K562 (cell line): ENCODE data around the gene CDC20B. TPM values are rescaled to one million over a fixed set of nuclear protein-coding genes. Genes with fewer than 3 reads are reported as not detected.
"Not testable (repeated sequence)": the region's sequence is repeated elsewhere in the genome, so short reads cannot be mapped to it uniquely, and the experiment has no call there.

Source experiments
- ATAC-seq: fragments of 200-7000 bp; cut with Tn5 transposase; 3 replicates; pipeline ENCODE4 v1.9.1; 2020; ENCODE audit warnings: moderate library complexity
- BruUV-seq: library from RNA; stranded (reverse); fragments of 400-500 nt; replicated peaks from 2 replicates; lab custom pipeline; 2021; lab: Mats Ljungman, UMichigan
- CTCF ChIA-PET: fragments of 300-600 bp; formaldehyde crosslinking; extraction: SDS; loops from one replicate; lab custom pipeline; 2021; ENCODE audit warnings: low intra/inter-chr PET ratio; lab: Yijun Ruan, JAX
- POLR2A ChIA-PET: fragments of 300-600, 350-650 bp; sonication (Branson Sonifier 250); formaldehyde crosslinking; extraction: SDS; loops from one replicate; lab custom pipeline; 2021; ENCODE audit warnings: antibody characterized with exemption, inconsistent platforms; lab: Yijun Ruan, JAX
- DNase-seq, 4 experiments: peaks; one replicate each; pipeline versions ENCODE4 v3.0.0 to v3.0.0-alpha.2; 2011 to 2018; ENCODE audit warnings: low spot score in 3 of 4, mixed read lengths in 3 of 4; ENCODE audit errors: extremely low read depth in 1 of 4
- FAIRE-seq: peaks from 2 replicates; lab custom pipeline; 2011; peaks lifted over from hg19 to GRCh38; lab: Jason Lieb, UNC
- H2AFZ ChIP-seq: 2 replicates; pipeline ENCODE4 v1.6.0; 2011; ENCODE audit warnings: low read depth, low read length, control low read depth, inconsistent platforms
- H3K27ac ChIP-seq: fragments of 200-600 bp; 3 replicates; pipeline ENCODE4 v1.8.0; 2011; ENCODE audit warnings: low read depth, mild to moderate bottlenecking, control low read depth, inconsistent platforms, low read length, moderate library complexity, mixed read lengths; ENCODE audit errors: extremely low read depth
- H3K27me3 ChIP-seq, 2 experiments: fragments of 300-600 bp in 1 of 2; 2 replicates in 1 of 2; 3 replicates in 1 of 2; pipeline versions ENCODE4 v1.6.0 to v1.8.0; 2011; ENCODE audit warnings: inconsistent platforms in 2 of 2, low read length in 2 of 2, mild to moderate bottlenecking in 1 of 2, mixed read lengths in 1 of 2, moderate library complexity in 1 of 2; ENCODE audit not compliant: control insufficient read depth in 2 of 2, insufficient read depth in 2 of 2
- H3K36me3 ChIP-seq: fragments of 300-600 bp; 3 replicates; pipeline ENCODE4 v1.8.0; 2011; ENCODE audit warnings: mild to moderate bottlenecking, low read length, inconsistent platforms; ENCODE audit not compliant: control insufficient read depth, insufficient read depth
- H3K4me1 ChIP-seq, 2 experiments: fragments of 200-600 bp in 1 of 2; replicated peaks in 1 of 2; 2 replicates in 1 of 2; 3 replicates in 1 of 2; pipeline versions ENCODE4 v1.5.1 to v1.8.0; 2011; ENCODE audit warnings: inconsistent platforms in 2 of 2, low read length in 2 of 2, mild to moderate bottlenecking in 1 of 2, mixed read lengths in 1 of 2, moderate library complexity in 1 of 2; ENCODE audit not compliant: control insufficient read depth in 2 of 2, insufficient read depth in 2 of 2
- H3K4me2 ChIP-seq: 2 replicates; pipeline ENCODE4 v1.6.1; 2011; ENCODE audit warnings: low read length, control low read depth, inconsistent platforms, mixed read lengths; ENCODE audit not compliant: insufficient read depth
- H3K4me3 ChIP-seq: fragments of 200-600 bp; sonication (generic), shearing (Covaris generic); 2 replicates; pipeline ENCODE4 v1.5.1; 2016; ENCODE audit warnings: control low read depth, inconsistent platforms
- H3K79me2 ChIP-seq: fragments of 200-600 bp; 3 replicates; pipeline ENCODE4 v1.8.0; 2011; ENCODE audit warnings: low read length, inconsistent platforms; ENCODE audit not compliant: control insufficient read depth, insufficient read depth
- H3K9ac ChIP-seq, 2 experiments: 2 replicates each; pipeline versions ENCODE4 v1.6.0 to v1.6.1; 2011; ENCODE audit warnings: low read depth in 2 of 2, low read length in 2 of 2, control low read depth in 1 of 2, inconsistent platforms in 1 of 2, mild to moderate bottlenecking in 1 of 2, mixed read lengths in 1 of 2; ENCODE audit not compliant: insufficient read depth in 1 of 2
- H3K9me1 ChIP-seq: one replicate; pipeline ENCODE4 v1.6.0; 2011; ENCODE audit warnings: inconsistent platforms, mild to moderate bottlenecking, low read length, moderate library complexity; ENCODE audit not compliant: control insufficient read depth, insufficient read depth
- H3K9me3 ChIP-seq: replicated peaks from 2 replicates; pipeline ENCODE4 v1.5.1; 2011; ENCODE audit warnings: low read depth, low read length, inconsistent platforms; ENCODE audit not compliant: control insufficient read depth, insufficient read depth
- H4K20me1 ChIP-seq: replicated peaks from 2 replicates; pipeline ENCODE4 v1.6.1; 2011; ENCODE audit warnings: low read length, inconsistent platforms, mixed read lengths; ENCODE audit not compliant: control insufficient read depth, insufficient read depth
- ELF4 ChIP-seq: fragments of 450-650 bp; formaldehyde crosslinking; IDR thresholded peaks from 2 replicates; pipeline ENCODE4 v1.4.0; 2022; ENCODE audit warnings: missing genetic modification characterization
- EZH2 ChIP-seq: IDR thresholded peaks from 2 replicates; pipeline ENCODE4 v1.6.1; 2012; ENCODE audit warnings: low read depth, mild to moderate bottlenecking, inconsistent platforms, low read length, borderline replicate concordance
- FOXJ2 ChIP-seq: fragments of 200-800 bp; sonication (Bioruptor generic); IDR thresholded peaks from 2 replicates; pipeline ENCODE4 v1.6.1; 2016; ENCODE audit warnings: missing genetic modification characterization, missing compliant biosample characterization
- FOXP1 ChIP-seq: sonication (generic); formaldehyde crosslinking; IDR thresholded peaks from 2 replicates; pipeline ENCODE4 v1.8.0; 2022; ENCODE audit warnings: mild to moderate bottlenecking, missing genetic modification reagents
- KLF16 ChIP-seq: IDR thresholded peaks from 2 replicates; pipeline ENCODE4 v1.6.1; 2016; ENCODE audit warnings: antibody characterized with exemption
- MTA2 ChIP-seq: fragments of 450-650 bp; IDR thresholded peaks from 2 replicates; pipeline ENCODE4 v1.6.1; 2016; ENCODE audit warnings: low read depth
- NCOA2 ChIP-seq, 2 experiments: fragments of 450-650 bp; IDR thresholded peaks; 2 replicates each; pipeline ENCODE4 v1.6.1; 2018; ENCODE audit warnings: mild to moderate bottlenecking in 2 of 2, moderate library complexity in 1 of 2; ENCODE audit not compliant: partially characterized antibody in 2 of 2
- PHB ChIP-seq: fragments of 250-450 bp; sonication (Bioruptor Pico); IDR thresholded peaks from 2 replicates; pipeline ENCODE4 v1.5.0; 2021
- RBM14 ChIP-seq: fragments of 200-400 bp; formaldehyde crosslinking; IDR thresholded peaks from 2 replicates; pipeline ENCODE4 v1.6.1; 2018; ENCODE audit warnings: low read depth, mild to moderate bottlenecking, low read length, moderate library complexity, borderline replicate concordance; ENCODE audit not compliant: insufficient read depth
- SLC30A9 ChIP-seq: fragments of 250-450 bp; sonication (Bioruptor Pico); IDR thresholded peaks from 2 replicates; pipeline ENCODE4 v1.8.0; 2022; ENCODE audit warnings: mild to moderate bottlenecking, moderate library complexity
- ZBTB5 ChIP-seq: fragments of 450-650 bp; IDR thresholded peaks from 2 replicates; pipeline ENCODE4 v1.6.1; 2017; ENCODE audit warnings: antibody characterized with exemption
- ZNF165 ChIP-seq: fragments of 250-450 bp; sonication (Bioruptor Pico); IDR thresholded peaks from 2 replicates; pipeline ENCODE4 v1.4.0; 2020; ENCODE audit warnings: borderline replicate concordance
- WGBS: fragments of 100-300 bp; shearing (Covaris generic); methylation state at CpG from one replicate; pipeline ENCODE4 v1.1.6; 2016; ENCODE audit warnings: low coverage, mixed read lengths; ENCODE audit not compliant: insufficient coverage; ENCODE audit errors: missing lambda C conversion rate; 5-methylcytosine and 5-hydroxymethylcytosine counted together
- in situ Hi-C: fragments of 300-500 bp; cut with MboI; formaldehyde crosslinking; loops from 4 replicates; pipeline ENCODE4 v1.15.0; 2018; ENCODE audit warnings: inconsistent platforms, mixed read lengths
- intact Hi-C: fragments of 100-400 bp; cut with micrococcal nuclease; formaldehyde crosslinking; loops from 2 replicates; pipeline ENCODE4 v1.14.2; 2022
- polyA plus RNA-seq, 8 experiments: library from polyadenylated mRNA; depleted of rRNA in 4 of 8; stranded (reverse) in 5 of 8; unstranded in 3 of 8; fragments of >200 nt; fragmentation: Nextera tagmentation in 2 of 8; fragmentation: Illumina TruSeq in 1 of 8; extraction: Ambion mirVana in 2 of 8; extraction: Trizol in 1 of 8; gene quantifications; 2 replicates each; pipeline versions ENCODE4 v1.2.1 to v1.2.3, GENCODE V29; 2011 to 2014; ENCODE audit warnings: inconsistent platforms in 1 of 8, missing spikeins in 1 of 8
- total RNA-seq, 7 experiments: library from RNA; depleted of rRNA in 6 of 7; stranded (reverse); fragments of >200 nt in 6 of 7; fragmentation: Illumina TruSeq in 2 of 7; extraction: Trizol in 2 of 7; gene quantifications; 2 replicates each; pipeline versions ENCODE4 v1.2.1 to v1.2.3, GENCODE V29; 2011 to 2021; ENCODE audit warnings: low replicate concordance in 1 of 7

Gene CDC20B
- total and polyA plus RNA-seq, 9 of the 15 experiments (the other 6 are each of a cell fraction or from before 2014, with no cell fraction given), result 0.04 TPM; not detected in 8

GRCh38 chr5:55105976-55106375, 67.0 kb downstream of the CDC20B start:
- H3K4me3 ChIP-seq, DNase-seq, BruUV-seq, H3K4me1 ChIP-seq, H3K27me3 ChIP-seq, FAIRE-seq, H3K9me1 ChIP-seq, in situ Hi-C loops, H3K4me2 ChIP-seq, H3K27ac ChIP-seq, ATAC-seq, CTCF ChIA-PET, H2AFZ ChIP-seq, H3K79me2 ChIP-seq, H4K20me1 ChIP-seq, H3K36me3 ChIP-seq, POLR2A ChIA-PET, H3K9ac ChIP-seq, intact Hi-C loops, H3K9me3 ChIP-seq: not testable (repeated sequence)

- Histone ChIP-seq H3K4me1 (no peaks in the 10 kb centered on the region), H3K4me2 (no peak overlapping the region), H3K9me3 (no peaks in the 10 kb centered on the region), H4K20me1 (no peaks in the 10 kb centered on the region), H3K27me3 (peaks cover 0 to 5% of the 10 kb centered on the region in 2 experiments; a peak in 2 of 5 replicates), H2AFZ (no peak overlapping the region), H3K9me1 (no peaks in the 10 kb centered on the region), H3K36me3 (no peaks in the 10 kb centered on the region)
- intact Hi-C loops, result no loop called here
- TF ChIP-seq EZH2 (no peak), NCOA2 (IDR thresholded peaks at IDR 0.05; ENCODE audit: partially characterized antibody in 2 of 2) (no peak), ELF4 (CRISPR knock-in tag) (no peak), FOXJ2 (tag) (no peak), ZNF165 (CRISPR knock-in tag) (no peak), RBM14 (no peak), ZBTB5 (no peak), PHB (CRISPR knock-in tag) (no peak), FOXP1 (CRISPR knock-in tag) (no peak), SLC30A9 (CRISPR knock-in tag) (no peak), MTA2 (no peak), KLF16 (no peak)
- TF ChIP-seq, all 486 proteins: peak for 0
- Histone ChIP-seq H3K4me3 (no peak overlapping the region), H3K9ac (no peak overlapping the region), H3K27ac (no peak overlapping the region), H3K79me2 (no peaks in the 10 kb centered on the region)
- in situ Hi-C loops, result no loop called here
- POLR2A ChIA-PET, result no interaction called here
- FAIRE-seq, result no peak
- no TSS peak for BruUV-seq
- DNase-seq, result no peak
- 0% methylated on average over 5 of the region's 5 CpGs for WGBS
- no peak for ATAC-seq
- CTCF ChIA-PET, result interaction anchor here (0.7 kb wide), 1 partner anchor 481 kb away, joined by 3 read pairs; no protein-coding TSS in a partner anchor
These were observed 67.9 kb downstream of the CDC20B start for GRCh38 chr5:55104946-55105701.
